ENCODE measurements around the gene PLPP3. TPM values are rescaled to one million over a fixed set of nuclear protein-coding genes. Genes with fewer than 3 reads are reported as not detected.

PLPP3 gene
- total RNA-seq, 1 experiment from 2014 or later: 26.7 TPM

- Histone ChIP-seq H3K23me2 (ENCODE audit: insufficient read length, low read depth, low read length, poor library complexity, severe bottlenecking) (no peaks in the 10 kb centered on the region), H2BK12ac (ENCODE audit: insufficient read length, low read depth, low read length) (no peak overlapping the region), H2BK20ac (ENCODE audit: low read depth, low read length, poor library complexity, severe bottlenecking) (no peak overlapping the region), H3K14ac (ENCODE audit: insufficient read depth, low read length) (no peak overlapping the region), H3K4me1 (ENCODE audit: insufficient read depth, low read length) (no peaks in the 10 kb centered on the region; the same call in 1 of the 2 replicates), H3K56ac (ENCODE audit: insufficient read length, low read depth, low read length) (no peak overlapping the region), H3K27ac (ENCODE audit: insufficient read length, low read depth, low read length) (no peak overlapping the region), H4K91ac (ENCODE audit: insufficient read length, low read depth, low read length) (no peak overlapping the region), H3K4ac (ENCODE audit: low read depth, low read length) (no peak overlapping the region), H4K8ac (replicated peaks; ENCODE audit: insufficient read length, low read depth, low read length) (no peak overlapping the region), H2AFZ (ENCODE audit: low read length) (no peak overlapping the region), H4K20me1 (ENCODE audit: control insufficient read depth, insufficient read depth, insufficient read length) (no peaks in the 10 kb centered on the region), H2BK120ac (ENCODE audit: low read depth, low read length, poor library complexity, severe bottlenecking) (no peak overlapping the region), H2AK5ac (ENCODE audit: insufficient read length, low read length) (no peak overlapping the region), H3T11ph (ENCODE audit: low read length) (no peak overlapping the region), H3K79me1 (ENCODE audit: insufficient read depth, low read depth, low read length, poor library complexity, severe bottlenecking) (no peaks in the 10 kb centered on the region), H3K18ac (ENCODE audit: insufficient read length, low read depth, low read length) (no peak overlapping the region), H3K9ac (ENCODE audit: extremely low read depth, insufficient read length, low read length) (no peak overlapping the region), H3K79me2 (ENCODE audit: insufficient read depth, low read length) (no peaks in the 10 kb centered on the region), H4K5ac (ENCODE audit: insufficient read length, low read depth, low read length) (no peak overlapping the region), H2BK5ac (ENCODE audit: insufficient read length, low read length) (no peak overlapping the region), H3K9me3 (ENCODE audit: control insufficient read depth, low read depth, low read length) (no peaks in the 10 kb centered on the region), H3K23ac (ENCODE audit: insufficient read length, low read depth, low read length) (no peak overlapping the region), H3K27me3 (ENCODE audit: insufficient read depth, low read length) (no peaks in the 10 kb centered on the region), H3K4me2 (ENCODE audit: insufficient read depth, insufficient read length, low read length) (no peak overlapping the region), H2BK15ac (ENCODE audit: low read depth, low read length) (no peak overlapping the region)
- no peak overlapping the region; a peak in 1 of 7 replicates for H3K27ac Mint-ChIP-seq
- peaks cover 12% of the 10 kb centered on the region for H3K27me3 Mint-ChIP-seq (ENCODE audit: low read depth)
- H3K4me1 Mint-ChIP-seq: peaks cover 6 to 13% of the 10 kb centered on the region in 2 experiments
- WGBS (ENCODE audit: extremely low coverage, insufficient read length, low lambda C conversion rate): no CpG with 5 or more reads among the region's 7 CpGs
- H3K36me3 Mint-ChIP-seq (ENCODE audit: insufficient read depth in 1 of 3, low read depth in 3 of 3): no peaks in the 10 kb centered on the region; a peak in 1 of 7 replicates
- H3K9me3 Mint-ChIP-seq: no peaks in the 10 kb centered on the region
- no peak overlapping the region for H3K4me3 Mint-ChIP-seq
- DNase-seq: no peak
- no peak for TF ChIP-seq CTCF (conservative IDR thresholded peaks at IDR 0.05)
Observed at GRCh38 chr1:56444960-56445646, 134.3 kb downstream of the PLPP3 start.

Other genes starting within 250 kb of the PLPP3 start
- gene PRKAA2, start 65.8 kb upstream of the PLPP3 start, total RNA-seq (2021): 3.9 and 4.0 TPM in 2 replicates
- 0.33 and 0.48 TPM in 2 replicates for gene FYB2, start 239.8 kb upstream of the PLPP3 start, total RNA-seq (2021)

All from H9 (cell line).